H9 (cell line): ENCODE results near the gene OR2A2. TPM values are rescaled to one million over a fixed set of nuclear protein-coding genes. Genes with fewer than 3 reads are reported as not detected.

Source experiments
- DNase-seq: peaks from one replicate; pipeline ENCODE4 v3.0.0-alpha.2; 2017
- H2AFZ ChIP-seq: one replicate; pipeline ENCODE4 v1.6.1; 2013; ENCODE audit warnings: mild to moderate bottlenecking, low read length, control low read depth, moderate library complexity
- H2AK5ac ChIP-seq: 2 replicates; pipeline ENCODE4 v1.6.1; 2013; ENCODE audit warnings: low read length, control low read depth, mixed read lengths; ENCODE audit not compliant: insufficient read length
- H2BK120ac ChIP-seq: one replicate; pipeline ENCODE4 v1.6.1; 2013; ENCODE audit warnings: low read depth, mild to moderate bottlenecking, low read length, control low read depth, inconsistent platforms; ENCODE audit not compliant: poor library complexity, severe bottlenecking
- H2BK12ac ChIP-seq: 2 replicates; pipeline ENCODE4 v1.6.1; 2013; ENCODE audit warnings: low read length, control low read depth, mixed read lengths, low read depth; ENCODE audit not compliant: insufficient read length
- H2BK15ac ChIP-seq: 2 replicates; pipeline ENCODE4 v1.6.1; 2013; ENCODE audit warnings: low read depth, low read length, control low read depth
- H2BK20ac ChIP-seq: one replicate; pipeline ENCODE4 v1.6.1; 2013; ENCODE audit warnings: low read depth, mild to moderate bottlenecking, low read length, control low read depth, inconsistent platforms; ENCODE audit not compliant: poor library complexity, severe bottlenecking
- H2BK5ac ChIP-seq: 2 replicates; pipeline ENCODE4 v1.6.1; 2013; ENCODE audit warnings: low read length, control low read depth, mixed read lengths; ENCODE audit not compliant: insufficient read length
- H3K14ac ChIP-seq: 2 replicates; pipeline ENCODE4 v1.6.1; 2013; ENCODE audit warnings: low read length, control low read depth; ENCODE audit not compliant: insufficient read depth
- H3K18ac ChIP-seq: 2 replicates; pipeline ENCODE4 v1.6.1; 2013; ENCODE audit warnings: low read depth, mild to moderate bottlenecking, mixed read lengths, low read length, control low read depth; ENCODE audit not compliant: insufficient read length
- H3K23ac ChIP-seq: 2 replicates; pipeline ENCODE4 v1.6.1; 2013; ENCODE audit warnings: low read length, control low read depth, mixed read lengths, low read depth; ENCODE audit not compliant: insufficient read length
- H3K23me2 ChIP-seq: 2 replicates; pipeline ENCODE4 v1.6.1; 2013; ENCODE audit warnings: low read depth, mild to moderate bottlenecking, mixed read lengths, low read length, control low read depth; ENCODE audit not compliant: insufficient read length, poor library complexity, severe bottlenecking
- H3K27ac ChIP-seq: 2 replicates; pipeline ENCODE4 v1.5.1; 2013; ENCODE audit warnings: low read length, control low read depth, mixed read lengths, low read depth; ENCODE audit not compliant: insufficient read length
- H3K27me3 ChIP-seq: 2 replicates; pipeline ENCODE4 v1.6.1; 2013; ENCODE audit warnings: low read length, control low read depth, inconsistent platforms; ENCODE audit not compliant: insufficient read depth
- H3K4ac ChIP-seq: 2 replicates; pipeline ENCODE4 v1.6.1; 2013; ENCODE audit warnings: low read depth, mild to moderate bottlenecking, control low read depth, inconsistent platforms, low read length, moderate library complexity
- H3K4me1 ChIP-seq: 2 replicates; pipeline ENCODE4 v1.6.1; 2013; ENCODE audit warnings: low read length, control low read depth, inconsistent platforms; ENCODE audit not compliant: insufficient read depth
- H3K4me2 ChIP-seq: 2 replicates; pipeline ENCODE4 v1.6.1; 2013; ENCODE audit warnings: low read length, control low read depth, mixed read lengths; ENCODE audit not compliant: insufficient read length, insufficient read depth
- H3K56ac ChIP-seq: 2 replicates; pipeline ENCODE4 v1.6.1; 2013; ENCODE audit warnings: low read depth, mild to moderate bottlenecking, mixed read lengths, low read length, control low read depth; ENCODE audit not compliant: insufficient read length
- H3K79me1 ChIP-seq: 2 replicates; pipeline ENCODE4 v1.6.1; 2013; ENCODE audit warnings: low read depth, mild to moderate bottlenecking, moderate library complexity, low read length, control low read depth, inconsistent platforms; ENCODE audit not compliant: insufficient read depth, poor library complexity, severe bottlenecking
- H3K79me2 ChIP-seq: 2 replicates; pipeline ENCODE4 v1.6.1; 2013; ENCODE audit warnings: low read length, control low read depth, inconsistent platforms; ENCODE audit not compliant: insufficient read depth
- H3K9ac ChIP-seq: 2 replicates; pipeline ENCODE4 v1.6.1; 2013; ENCODE audit warnings: low read length, control low read depth, mixed read lengths; ENCODE audit not compliant: insufficient read length; ENCODE audit errors: extremely low read depth
- H3K9me3 ChIP-seq: one replicate; pipeline ENCODE4 v1.6.1; 2013; ENCODE audit warnings: low read depth, low read length, inconsistent platforms; ENCODE audit not compliant: control insufficient read depth
- H3T11ph ChIP-seq: one replicate; pipeline ENCODE4 v1.6.1; 2013; ENCODE audit warnings: mild to moderate bottlenecking, low read length, control low read depth, inconsistent platforms
- H4K20me1 ChIP-seq: one replicate; pipeline ENCODE4 v1.6.1; 2013; ENCODE audit not compliant: control insufficient read depth, insufficient read length, insufficient read depth
- H4K5ac ChIP-seq: 2 replicates; pipeline ENCODE4 v1.6.1; 2013; ENCODE audit warnings: low read depth, mild to moderate bottlenecking, mixed read lengths, low read length, control low read depth; ENCODE audit not compliant: insufficient read length
- H4K8ac ChIP-seq: replicated peaks from 2 replicates; pipeline ENCODE4 v1.6.1; 2013; ENCODE audit warnings: low read length, control low read depth, mixed read lengths, low read depth; ENCODE audit not compliant: insufficient read length
- H4K91ac ChIP-seq: 2 replicates; pipeline ENCODE4 v1.6.1; 2013; ENCODE audit warnings: low read depth, mild to moderate bottlenecking, moderate library complexity, mixed read lengths, low read length, control low read depth; ENCODE audit not compliant: insufficient read length
- H3K27ac Mint-ChIP-seq, 3 experiments: 2 replicates in 2 of 3; 3 replicates in 1 of 3; pipeline ENCODE4 v1.8.0; 2020 to 2021; ENCODE audit warnings: mixed read lengths in 3 of 3, mild to moderate bottlenecking in 1 of 3, moderate library complexity in 1 of 3
- H3K27me3 Mint-ChIP-seq: 2 replicates; pipeline ENCODE4 v1.8.0; 2021; ENCODE audit warnings: low read depth, mild to moderate bottlenecking, moderate library complexity, mixed read lengths
- H3K36me3 Mint-ChIP-seq, 3 experiments: 2 replicates in 2 of 3; 3 replicates in 1 of 3; pipeline ENCODE4 v1.8.0; 2020 to 2021; ENCODE audit warnings: low read depth in 3 of 3, mixed read lengths in 3 of 3; ENCODE audit not compliant: insufficient read depth in 1 of 3
- H3K4me1 Mint-ChIP-seq, 2 experiments: 2 replicates each; pipeline ENCODE4 v1.8.0; 2020; ENCODE audit warnings: mixed read lengths in 2 of 2
- H3K4me3 Mint-ChIP-seq, 2 experiments: 2 replicates in 1 of 2; 3 replicates in 1 of 2; pipeline ENCODE4 v1.8.0; 2020 to 2021; ENCODE audit warnings: mild to moderate bottlenecking in 2 of 2, mixed read lengths in 2 of 2, moderate library complexity in 1 of 2
- H3K9me3 Mint-ChIP-seq, 2 experiments: 2 replicates in 1 of 2; 3 replicates in 1 of 2; pipeline ENCODE4 v1.8.0; 2020; ENCODE audit warnings: mild to moderate bottlenecking in 2 of 2, mixed read lengths in 2 of 2, moderate library complexity in 1 of 2
- CTCF ChIP-seq: fragments of 200-600 bp; sonication (generic); conservative IDR thresholded peaks from 3 replicates; pipeline ENCODE4 v1.8.0; 2021; ENCODE audit warnings: antibody characterized with exemption, mild to moderate bottlenecking
- WGBS: extraction: QIAGEN DNeasy Blood & Tissue Kit; methylation state at CpG from one replicate; pipeline ENCODE4 v1.1.7; 2013; ENCODE audit warnings: missing lambda C conversion rate, low lambda C conversion rate, mixed read lengths; ENCODE audit not compliant: insufficient read length; ENCODE audit errors: extremely low coverage; 5-methylcytosine and 5-hydroxymethylcytosine counted together
- long read RNA-seq: library from polyadenylated mRNA; unstranded; transcript quantifications from one replicate; pipeline ENCODE4 v2.0.0, GENCODE V29; 2020
- total RNA-seq: library from RNA; stranded (reverse); gene quantifications from 2 replicates; pipeline ENCODE4 v1.2.1, GENCODE V29; 2021

The OR2A2 gene
- not detected in 2 replicates for total RNA-seq
- long read RNA-seq = 0 reads

GRCh38 chr7:144109283-144109682, at the start of gene OR2A2:
TSS of gene OR2A2 (plus strand) at chr7:144109583. CDS start at chr7:144109583, 0 bp downstream.
- no peaks in the 10 kb centered on the region for H3K79me2 ChIP-seq
- Mint-ChIP-seq H3K27me3 (no peaks in the 10 kb centered on the region; the same call in 1 of the 2 replicates), H3K4me1 (no peaks in the 10 kb centered on the region), H3K9me3 (no peaks in the 10 kb centered on the region), H3K27ac (no peak within 1 kb of the TSS), H3K4me3 (no peak within 1 kb of the TSS), H3K36me3 (no peaks in the 10 kb centered on the region)
- H2BK120ac ChIP-seq = no peak within 1 kb of the TSS
- H4K20me1 ChIP-seq = no peaks in the 10 kb centered on the region
- no peak within 1 kb of the TSS for H3K9ac ChIP-seq
- H2BK15ac ChIP-seq = no peak within 1 kb of the TSS
- no peak within 1 kb of the TSS for H3T11ph ChIP-seq
- H3K56ac ChIP-seq = no peak within 1 kb of the TSS
- H3K18ac ChIP-seq = no peak within 1 kb of the TSS
- H2BK5ac ChIP-seq = no peak within 1 kb of the TSS
- no peak within 1 kb of the TSS for H3K23ac ChIP-seq
- H3K4me1 ChIP-seq = no peaks in the 10 kb centered on the region
- DNase-seq = no peak
- no CpG with 5 or more reads among the region's 2 CpGs for WGBS
- H3K27ac ChIP-seq = no peak within 1 kb of the TSS
- H3K4ac ChIP-seq = no peak within 1 kb of the TSS
- no peak within 1 kb of the TSS for H2AFZ ChIP-seq
- no peak within 1 kb of the TSS for H3K4me2 ChIP-seq
- H4K8ac ChIP-seq = no peak within 1 kb of the TSS
- H2AK5ac ChIP-seq = no peak within 1 kb of the TSS
- no peak within 1 kb of the TSS for H4K91ac ChIP-seq
- H3K14ac ChIP-seq = no peak within 1 kb of the TSS
- no peaks in the 10 kb centered on the region for H3K79me1 ChIP-seq
- H3K23me2 ChIP-seq = no peaks in the 10 kb centered on the region
- no peaks in the 10 kb centered on the region for H3K9me3 ChIP-seq
- no peak for TF ChIP-seq CTCF
- H2BK12ac ChIP-seq = no peak within 1 kb of the TSS
- no peaks in the 10 kb centered on the region for H3K27me3 ChIP-seq
- H2BK20ac ChIP-seq = no peak within 1 kb of the TSS
- no peak within 1 kb of the TSS for H4K5ac ChIP-seq
